Neutrophil (primary cell): ENCODE results near the gene RAX2.

Experiments
- H3K27ac ChIP-seq: fragments of 200-600 bp; sonication (generic); 2 replicates; pipeline ENCODE4 v1.5.1; 2016; ENCODE audit warnings: mild to moderate bottlenecking, moderate library complexity
- H3K27me3 ChIP-seq: fragments of 200-600 bp; sonication (generic); 2 replicates; pipeline ENCODE4 v1.6.0; 2016; ENCODE audit warnings: mild to moderate bottlenecking
- H3K36me3 ChIP-seq: fragments of 200-600 bp; sonication (generic); 2 replicates; pipeline ENCODE4 v1.5.1; 2017
- H3K4me1 ChIP-seq, 2 experiments: fragments of 200-600 bp in 1 of 2; sonication (generic) in 1 of 2; 1 replicate in 1 of 2; 2 replicates in 1 of 2; pipeline versions ENCODE4 v1.5.1 to v1.6.1; 2013 to 2016; ENCODE audit warnings: low read depth in 1 of 2, low read length in 1 of 2, mild to moderate bottlenecking in 1 of 2, moderate library complexity in 1 of 2; ENCODE audit not compliant: control insufficient read depth in 1 of 2, insufficient read depth in 1 of 2
- H3K4me3 ChIP-seq, 2 experiments: fragments of 200-600 bp in 1 of 2; sonication (generic) in 1 of 2; 1 replicate in 1 of 2; 2 replicates in 1 of 2; pipeline ENCODE4 v1.5.1; 2013 to 2016; ENCODE audit warnings: low read depth in 1 of 2, low read length in 1 of 2, mild to moderate bottlenecking in 1 of 2, moderate library complexity in 1 of 2
- H3K9me3 ChIP-seq: fragments of 200-600 bp; sonication (generic); 2 replicates; pipeline ENCODE4 v1.5.1; 2016
- TF ChIP-seq, protein P1 (sequence below): fragments of 200-600 bp; sonication (generic); IDR thresholded peaks from 2 replicates; pipeline ENCODE4 v1.5.1; 2016; ENCODE audit warnings: antibody characterized with exemption

Gene RAX2

DNA sequence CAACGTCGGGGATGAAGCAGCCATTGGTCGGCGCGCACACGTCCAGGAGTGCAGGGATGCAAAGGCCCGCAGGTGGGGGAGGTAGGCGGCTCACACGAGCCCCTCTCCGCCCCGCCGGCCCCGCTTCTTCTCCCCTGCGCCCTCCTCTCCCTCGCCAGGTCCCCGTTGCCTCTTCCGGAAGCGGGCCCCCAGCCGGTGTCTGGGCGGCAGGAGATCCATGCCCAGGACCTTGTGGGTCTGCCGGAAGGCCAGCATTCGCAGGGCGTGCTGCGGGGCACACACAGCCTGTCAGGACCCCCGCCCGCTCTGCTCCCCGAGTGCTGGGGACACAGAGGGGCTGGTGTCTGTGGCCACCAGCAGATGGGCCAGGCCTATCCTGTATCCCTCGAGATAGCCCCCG is 33.8 kb upstream of the RAX2 start:
- H3K4me3 ChIP-seq, result no peak overlapping the region
- H3K9me3 ChIP-seq, result no peaks in the 10 kb centered on the region
- H3K27me3 ChIP-seq, result peaks cover 29% of the 10 kb centered on the region
- H3K27ac ChIP-seq, result no peak overlapping the region
- H3K36me3 ChIP-seq, result no peaks in the 10 kb centered on the region
- peaks cover 23 to 25% of the 10 kb centered on the region in 2 experiments for H3K4me1 ChIP-seq
- TF ChIP-seq, protein P1, sequence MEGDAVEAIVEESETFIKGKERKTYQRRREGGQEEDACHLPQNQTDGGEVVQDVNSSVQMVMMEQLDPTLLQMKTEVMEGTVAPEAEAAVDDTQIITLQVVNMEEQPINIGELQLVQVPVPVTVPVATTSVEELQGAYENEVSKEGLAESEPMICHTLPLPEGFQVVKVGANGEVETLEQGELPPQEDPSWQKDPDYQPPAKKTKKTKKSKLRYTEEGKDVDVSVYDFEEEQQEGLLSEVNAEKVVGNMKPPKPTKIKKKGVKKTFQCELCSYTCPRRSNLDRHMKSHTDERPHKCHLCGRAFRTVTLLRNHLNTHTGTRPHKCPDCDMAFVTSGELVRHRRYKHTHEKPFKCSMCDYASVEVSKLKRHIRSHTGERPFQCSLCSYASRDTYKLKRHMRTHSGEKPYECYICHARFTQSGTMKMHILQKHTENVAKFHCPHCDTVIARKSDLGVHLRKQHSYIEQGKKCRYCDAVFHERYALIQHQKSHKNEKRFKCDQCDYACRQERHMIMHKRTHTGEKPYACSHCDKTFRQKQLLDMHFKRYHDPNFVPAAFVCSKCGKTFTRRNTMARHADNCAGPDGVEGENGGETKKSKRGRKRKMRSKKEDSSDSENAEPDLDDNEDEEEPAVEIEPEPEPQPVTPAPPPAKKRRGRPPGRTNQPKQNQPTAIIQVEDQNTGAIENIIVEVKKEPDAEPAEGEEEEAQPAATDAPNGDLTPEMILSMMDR, result no peak

DNA sequence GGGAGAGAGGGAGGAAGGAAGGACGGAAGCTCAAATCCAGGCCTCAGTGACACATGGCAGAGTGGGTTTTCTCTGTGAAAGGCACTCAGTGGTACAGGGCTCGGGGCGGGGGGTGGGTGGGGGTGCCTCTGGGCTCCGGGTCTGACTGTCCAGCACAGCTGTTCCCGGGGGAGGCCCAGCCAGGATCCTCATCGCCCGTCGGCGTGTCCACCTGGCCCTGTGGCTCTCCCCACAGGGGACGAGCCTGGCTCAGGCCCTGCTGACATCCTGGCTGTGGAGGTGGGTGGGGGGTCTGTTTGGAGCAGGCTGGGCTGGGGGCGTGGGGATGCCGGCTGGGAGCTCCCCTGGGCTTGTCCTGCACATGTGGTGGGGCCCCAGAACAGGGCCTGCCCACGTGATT is 32.4 kb upstream of the RAX2 start:
- Histone ChIP-seq H3K4me1 (peaks cover 16 to 21% of the 10 kb centered on the region in 2 experiments), H3K27me3 (peaks cover 43% of the 10 kb centered on the region), H3K36me3 (no peaks in the 10 kb centered on the region), H3K27ac (no peak overlapping the region), H3K9me3 (no peaks in the 10 kb centered on the region), H3K4me3 (no peak overlapping the region)
- TF ChIP-seq, protein P1, result no peak

DNA sequence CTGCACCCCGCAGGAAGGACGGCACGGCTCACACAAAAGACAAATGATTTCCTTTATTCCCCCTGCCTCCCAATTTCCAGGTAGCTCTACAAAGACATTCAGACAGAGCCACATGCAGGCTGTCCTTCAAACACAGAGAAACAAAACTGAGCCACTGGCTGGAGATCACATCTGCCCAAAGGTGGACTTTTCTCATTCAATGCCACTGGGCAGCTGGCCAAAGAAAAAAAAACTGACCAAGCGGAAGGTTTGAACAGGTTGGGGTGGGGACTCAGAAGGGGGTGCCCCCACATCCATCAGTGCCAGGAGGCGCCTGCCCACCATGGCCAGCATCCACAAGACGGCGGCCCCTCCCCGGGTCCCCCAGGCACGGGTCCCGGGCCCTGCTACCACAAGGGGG is 32.0 kb upstream of the RAX2 start:
- Histone ChIP-seq H3K27me3 (peaks cover 47% of the 10 kb centered on the region), H3K4me1 (peaks cover 16 to 21% of the 10 kb centered on the region in 2 experiments), H3K9me3 (no peaks in the 10 kb centered on the region), H3K4me3 (no peak overlapping the region), H3K36me3 (no peaks in the 10 kb centered on the region), H3K27ac (no peak overlapping the region)
- TF ChIP-seq, protein P1, result no peak

DNA sequence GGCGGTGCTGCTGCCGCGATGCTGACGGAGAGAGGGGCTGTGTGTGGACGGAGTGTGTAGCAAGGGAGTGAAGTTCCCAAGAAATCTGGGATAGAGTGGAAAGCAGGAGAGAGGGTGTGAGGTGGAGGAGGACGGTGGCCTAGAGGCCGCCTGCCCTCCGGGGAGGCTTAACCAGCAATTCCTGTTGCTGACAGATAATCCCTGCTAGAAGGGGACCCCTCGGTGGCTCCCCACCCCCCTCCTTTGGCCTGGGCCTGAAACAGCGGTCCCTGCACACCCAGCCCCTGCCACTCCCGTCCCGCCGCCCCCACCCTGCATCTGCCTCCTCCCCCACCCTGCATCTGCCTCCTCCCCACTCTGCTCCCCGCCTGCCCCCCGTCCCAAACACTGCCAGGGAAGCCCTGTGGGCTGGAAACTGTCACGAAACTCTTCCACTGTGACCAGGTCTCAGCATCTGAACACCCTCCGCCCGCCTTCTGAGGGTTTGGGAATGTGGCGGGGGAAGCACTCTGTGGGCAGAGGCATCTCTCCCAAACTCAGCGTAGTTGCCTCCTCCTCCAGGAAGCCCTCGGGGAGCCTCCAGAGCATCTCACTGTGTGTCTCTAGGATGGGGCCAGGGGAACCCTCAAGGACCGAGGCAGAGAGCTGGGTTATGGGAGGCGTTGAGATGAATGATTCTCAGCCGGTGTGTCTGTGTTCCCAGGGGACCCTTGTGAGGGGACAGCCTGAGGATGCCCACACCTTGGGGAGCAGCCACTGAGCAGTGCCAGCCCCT is 31.3 kb upstream of the RAX2 start:
- no peaks in the 10 kb centered on the region for H3K9me3 ChIP-seq
- no peak overlapping the region for H3K27ac ChIP-seq
- TF ChIP-seq, protein P1, result no peak
- no peak overlapping the region for H3K4me3 ChIP-seq
- H3K36me3 ChIP-seq, result no peaks in the 10 kb centered on the region
- peaks cover 54% of the 10 kb centered on the region for H3K27me3 ChIP-seq
- peaks cover 16 to 21% of the 10 kb centered on the region in 2 experiments for H3K4me1 ChIP-seq

DNA sequence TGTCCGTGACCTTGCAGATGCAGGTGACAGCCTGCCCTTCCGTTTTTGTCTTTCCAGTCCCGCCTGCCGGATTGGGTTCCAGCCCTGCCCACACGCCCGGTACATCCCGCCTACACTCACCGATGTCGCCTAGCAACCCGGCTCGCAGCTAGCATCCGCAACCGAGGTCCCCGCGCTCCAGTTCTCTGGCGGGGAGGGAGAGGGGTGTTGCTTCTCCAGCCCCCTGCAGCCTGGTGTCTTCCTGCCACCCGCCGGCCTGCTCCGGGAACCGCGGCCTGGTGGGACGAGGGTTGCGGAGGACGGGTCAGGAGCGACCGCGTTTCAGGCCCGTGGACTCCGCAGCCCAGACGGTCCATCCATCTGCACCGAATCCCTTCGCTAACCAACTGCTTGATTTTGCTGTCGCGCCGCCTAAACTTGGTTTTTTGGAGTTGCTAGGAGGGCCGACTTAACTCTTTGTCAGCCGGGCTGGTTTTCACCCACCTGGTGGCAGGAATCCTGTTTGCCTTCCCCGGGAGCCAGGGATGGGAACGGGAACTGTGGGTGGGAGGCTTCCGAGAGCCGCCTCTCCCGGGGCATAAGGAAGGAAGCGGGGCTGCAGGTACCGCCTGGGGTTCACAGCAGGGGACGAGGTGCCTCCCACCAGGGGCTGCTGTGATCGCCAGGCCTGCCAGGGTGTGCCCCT is 29.5 kb upstream of the RAX2 start:
- H3K4me3 ChIP-seq, result peak overlapping the region; percentile 38 to 63

More for the DNA sequence above, 29.5 kb upstream of the RAX2 start:
- H3K27me3 ChIP-seq, result peaks cover 57% of the 10 kb centered on the region
- no peaks in the 10 kb centered on the region for H3K9me3 ChIP-seq
- peak overlapping the region; percentile 63 for H3K27ac ChIP-seq
- peaks cover 16 to 21% of the 10 kb centered on the region in 2 experiments for H3K4me1 ChIP-seq
- H3K36me3 ChIP-seq, result no peaks in the 10 kb centered on the region
- TF ChIP-seq, protein P1, result no peak
